GM12873 (cell line): Measurements from ENCODE around the gene SPATA45.

Experiments used
- TF ChIP-seq, protein P1 (sequence below): IDR thresholded peaks from 2 replicates; pipeline ENCODE4 v1.5.1; 2012; ENCODE audit warnings: low read depth, mild to moderate bottlenecking, moderate library complexity, low read length, control low read depth; ENCODE audit not compliant: insufficient read depth; ENCODE audit errors: missing control alignments

Gene SPATA45

GRCh38 chr1:212824201-212824600, 23.2 kb downstream of the SPATA45 start:
- TF ChIP-seq, protein P1, sequence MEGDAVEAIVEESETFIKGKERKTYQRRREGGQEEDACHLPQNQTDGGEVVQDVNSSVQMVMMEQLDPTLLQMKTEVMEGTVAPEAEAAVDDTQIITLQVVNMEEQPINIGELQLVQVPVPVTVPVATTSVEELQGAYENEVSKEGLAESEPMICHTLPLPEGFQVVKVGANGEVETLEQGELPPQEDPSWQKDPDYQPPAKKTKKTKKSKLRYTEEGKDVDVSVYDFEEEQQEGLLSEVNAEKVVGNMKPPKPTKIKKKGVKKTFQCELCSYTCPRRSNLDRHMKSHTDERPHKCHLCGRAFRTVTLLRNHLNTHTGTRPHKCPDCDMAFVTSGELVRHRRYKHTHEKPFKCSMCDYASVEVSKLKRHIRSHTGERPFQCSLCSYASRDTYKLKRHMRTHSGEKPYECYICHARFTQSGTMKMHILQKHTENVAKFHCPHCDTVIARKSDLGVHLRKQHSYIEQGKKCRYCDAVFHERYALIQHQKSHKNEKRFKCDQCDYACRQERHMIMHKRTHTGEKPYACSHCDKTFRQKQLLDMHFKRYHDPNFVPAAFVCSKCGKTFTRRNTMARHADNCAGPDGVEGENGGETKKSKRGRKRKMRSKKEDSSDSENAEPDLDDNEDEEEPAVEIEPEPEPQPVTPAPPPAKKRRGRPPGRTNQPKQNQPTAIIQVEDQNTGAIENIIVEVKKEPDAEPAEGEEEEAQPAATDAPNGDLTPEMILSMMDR: no peak

GRCh38 chr1:212822956-212823355, 24.5 kb downstream of the SPATA45 start:
- TF ChIP-seq, protein P1: no peak

DNA sequence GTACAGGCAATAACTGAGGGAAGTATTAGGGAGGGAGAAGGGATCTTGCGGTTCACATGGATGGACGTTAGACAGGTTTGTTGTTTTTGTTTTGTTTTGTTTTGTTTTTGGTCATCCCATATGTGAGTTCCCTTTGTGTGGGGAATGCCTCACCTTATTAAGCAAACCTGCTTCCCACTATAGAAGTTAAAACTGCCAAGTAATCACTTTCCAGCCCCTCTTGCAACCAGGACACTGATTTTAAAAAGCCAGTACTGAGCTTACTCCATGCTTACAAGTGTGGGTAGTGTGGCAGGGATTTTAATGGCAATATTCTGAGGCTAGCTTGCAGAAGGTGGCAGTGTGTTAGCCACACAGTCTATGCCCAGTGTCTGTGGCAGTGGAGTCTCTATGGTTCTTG, 26.5 kb downstream of the SPATA45 start:
- TF ChIP-seq, protein P1: no peak

- TF ChIP-seq, protein P1: no peak
Measured at GRCh38 chr1:212819726-212820125, 27.7 kb downstream of the SPATA45 start.

GRCh38 chr1:212816567-212817278, 30.7 kb downstream of the SPATA45 start:
- TF ChIP-seq, protein P1: no peak

- TF ChIP-seq, protein P1: peak; percentile 41
Measured at GRCh38 chr1:212814537-212815334, 32.7 kb downstream of the SPATA45 start.

GRCh38 chr1:212805767-212806166, 41.7 kb downstream of the SPATA45 start:
- TF ChIP-seq, protein P1: no peak
